ENCODE data around the gene BEND6. TPM values are rescaled to one million over a fixed set of nuclear protein-coding genes. Genes with fewer than 3 reads are reported as not detected.
"Not testable (repeated sequence)": the region's sequence is repeated elsewhere in the genome, so short reads cannot be mapped to it uniquely, and the experiment has no call there.

Gene BEND6
- total RNA-seq, 2 experiments from 2014 or later: not detected

- no peak overlapping the region for H3K27ac Mint-ChIP-seq
- CTCF ChIA-PET: interaction anchor here (0.5 to 3.2 kb wide), 14 partner anchors 8 to 296 kb away, joined by 3 to 46 read pairs (median 4); partner anchors contain the start of gene PRIM2
- H3K9me3 Mint-ChIP-seq: peaks cover 24% of the 10 kb centered on the region
- intact Hi-C loops (cut with micrococcal nuclease): loop anchor here (1.0 to 2.0 kb wide), 2 partner anchors 66 to 117 kb away; partner anchors contain the start of gene BEND6
- H3K36me3 Mint-ChIP-seq: peaks cover 12% of the 10 kb centered on the region
- DNase-seq: no peak
- H3K4me1 Mint-ChIP-seq (ENCODE audit: low read depth): no peaks in the 10 kb centered on the region
- H3K27me3 Mint-ChIP-seq: peaks cover 7% of the 10 kb centered on the region
- H3K4me3 Mint-ChIP-seq: no peak overlapping the region
- POLR2A ChIA-PET: no interaction called here
These were observed 66.3 kb downstream of the BEND6 start for GRCh38 chr6:57021086-57021720.

DNA sequence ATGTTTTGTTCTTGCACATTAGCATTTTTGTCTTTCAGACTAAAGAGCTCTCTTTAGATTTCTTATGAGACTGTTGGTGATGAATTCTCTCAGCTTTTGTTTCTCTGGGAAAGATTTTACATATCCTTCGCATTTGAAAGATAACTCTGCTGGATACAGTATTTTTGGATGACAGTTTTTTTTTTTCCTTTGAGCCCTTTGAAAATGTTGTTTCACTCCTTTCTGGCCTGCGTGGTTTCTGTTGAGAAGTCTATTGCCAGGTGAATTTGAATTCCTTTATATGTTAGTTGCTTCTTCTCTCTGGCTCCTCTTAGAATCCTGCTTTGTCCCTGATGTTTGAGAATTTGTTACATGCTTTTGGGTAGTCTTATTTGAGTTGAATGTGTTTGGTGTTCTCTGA, 69.4 kb downstream of the BEND6 start:
- no peaks in the 10 kb centered on the region for H3K4me1 Mint-ChIP-seq (ENCODE audit: low read depth)
- ChIA-PET CTCF (interaction anchor here (0.8 to 2.1 kb wide), 2 partner anchors 120 to 122 kb away, joined by 4 to 10 read pairs; no protein-coding TSS in a partner anchor), POLR2A (no interaction called here)
- H3K27me3 Mint-ChIP-seq: peaks cover 12% of the 10 kb centered on the region
- no peak overlapping the region for H3K27ac Mint-ChIP-seq
- no peak for DNase-seq
- intact Hi-C loops (cut with micrococcal nuclease): no loop called here
- no peak overlapping the region for H3K4me3 Mint-ChIP-seq
- H3K9me3 Mint-ChIP-seq: peaks cover 24% of the 10 kb centered on the region
- H3K36me3 Mint-ChIP-seq: peaks cover 12% of the 10 kb centered on the region

- Mint-ChIP-seq H3K36me3 (peaks cover 12% of the 10 kb centered on the region), H3K27me3 (peaks cover 12% of the 10 kb centered on the region), H3K4me3 (no peak overlapping the region), H3K9me3 (peaks cover 24% of the 10 kb centered on the region), H3K27ac (no peak overlapping the region), H3K4me1 (ENCODE audit: low read depth) (no peaks in the 10 kb centered on the region)
- ChIA-PET CTCF (interaction anchor here (2.1 kb wide), 1 partner anchor 122 kb away, joined by 10 read pairs; no protein-coding TSS in a partner anchor), POLR2A (no interaction called here)
- DNase-seq: no peak
- intact Hi-C loops (cut with micrococcal nuclease): no loop called here
These were observed 69.9 kb downstream of the BEND6 start for GRCh38 chr6:57024775-57025174.

DNA sequence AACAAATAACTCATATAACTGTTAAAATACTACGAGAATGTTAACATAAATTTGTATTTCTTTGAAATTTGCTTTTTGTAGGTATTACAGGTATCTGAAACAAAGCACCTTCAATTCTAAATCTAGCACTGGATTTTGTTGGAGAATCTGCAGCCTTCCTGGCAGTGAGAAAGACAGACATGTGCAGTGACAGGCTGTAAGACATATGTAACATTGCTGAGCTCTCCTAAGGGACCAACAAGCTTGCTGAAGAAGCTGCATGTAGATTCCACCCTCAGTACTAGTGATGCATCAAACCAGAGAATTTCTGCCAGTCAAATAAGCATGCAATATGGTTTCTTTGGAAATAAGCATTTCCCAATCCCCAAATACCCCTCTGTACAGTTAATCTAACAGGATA, 71.1 kb downstream of the BEND6 start:
- Mint-ChIP-seq H3K27ac (no peak overlapping the region), H3K36me3 (peaks cover 12% of the 10 kb centered on the region), H3K9me3 (peaks cover 24% of the 10 kb centered on the region), H3K27me3 (peaks cover 12% of the 10 kb centered on the region), H3K4me1 (ENCODE audit: low read depth) (no peaks in the 10 kb centered on the region), H3K4me3 (no peak overlapping the region)
- CTCF ChIA-PET: interaction anchor here (1.4 kb wide), 1 partner anchor 125 kb away, joined by 3 read pairs; no protein-coding TSS in a partner anchor
- DNase-seq: no peak
- POLR2A ChIA-PET: interaction anchor here (0.6 kb wide), 1 partner anchor 213 kb away, joined by 3 read pairs; no protein-coding TSS in a partner anchor
- intact Hi-C loops (cut with micrococcal nuclease): no loop called here

DNA sequence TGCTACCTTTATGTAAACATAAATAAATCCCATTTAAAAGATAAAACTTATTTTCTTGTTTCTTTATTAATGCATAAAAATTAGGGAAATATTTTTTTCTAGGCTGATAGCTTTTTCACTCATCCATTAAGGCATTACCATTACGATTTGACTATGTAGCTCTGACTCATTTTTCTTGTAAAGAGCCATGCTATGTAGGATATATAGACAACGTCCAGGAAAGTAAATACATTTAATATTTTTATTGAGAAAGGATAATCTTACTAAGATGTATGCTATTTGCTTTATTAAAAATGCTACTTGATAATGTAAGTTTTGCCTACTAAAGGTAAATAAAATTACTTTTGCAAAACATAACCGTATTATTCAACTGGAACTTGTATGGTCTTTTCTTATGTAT, 72.4 kb downstream of the BEND6 start:
- Mint-ChIP-seq H3K4me1 (ENCODE audit: low read depth) (no peaks in the 10 kb centered on the region), H3K27ac (no peak overlapping the region), H3K4me3 (no peak overlapping the region), H3K27me3 (peaks cover 12% of the 10 kb centered on the region), H3K9me3 (peaks cover 24% of the 10 kb centered on the region), H3K36me3 (peaks cover 12% of the 10 kb centered on the region)
- POLR2A ChIA-PET: no interaction called here
- DNase-seq: no peak
- CTCF ChIA-PET: no interaction called here
- intact Hi-C loops (cut with micrococcal nuclease): no loop called here

DNA sequence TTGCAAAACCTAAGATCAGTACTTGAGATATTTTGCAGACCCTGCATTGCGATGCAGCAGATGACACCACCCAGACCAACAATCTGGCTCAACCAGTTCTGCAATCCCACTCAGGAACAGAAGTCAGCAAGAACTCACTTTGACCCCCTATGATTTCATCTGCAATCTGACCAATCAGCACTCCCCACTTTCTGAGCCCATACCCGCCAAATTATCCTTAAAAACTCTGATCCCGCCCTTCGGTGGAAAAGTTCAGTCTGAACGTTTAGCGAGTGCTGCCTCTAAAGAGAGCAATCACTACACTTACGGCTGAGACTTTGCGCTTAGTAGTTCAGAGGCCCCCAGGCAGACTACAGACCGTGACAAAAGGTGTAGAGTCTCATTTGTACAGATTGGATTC, 74.3 kb downstream of the BEND6 start:
- intact Hi-C loops (cut with micrococcal nuclease): no loop called here
- Mint-ChIP-seq H3K27me3 (peaks cover 12% of the 10 kb centered on the region), H3K4me3 (no peak overlapping the region), H3K9me3 (peaks cover 16% of the 10 kb centered on the region), H3K36me3 (peaks cover 12% of the 10 kb centered on the region), H3K4me1 (ENCODE audit: low read depth) (no peaks in the 10 kb centered on the region), H3K27ac (no peak overlapping the region)
- no peak for DNase-seq
- ChIA-PET POLR2A (no interaction called here), CTCF (interaction anchor here (1.7 kb wide), 1 partner anchor 8 kb away, joined by 5 read pairs; no protein-coding TSS in a partner anchor)

DNA sequence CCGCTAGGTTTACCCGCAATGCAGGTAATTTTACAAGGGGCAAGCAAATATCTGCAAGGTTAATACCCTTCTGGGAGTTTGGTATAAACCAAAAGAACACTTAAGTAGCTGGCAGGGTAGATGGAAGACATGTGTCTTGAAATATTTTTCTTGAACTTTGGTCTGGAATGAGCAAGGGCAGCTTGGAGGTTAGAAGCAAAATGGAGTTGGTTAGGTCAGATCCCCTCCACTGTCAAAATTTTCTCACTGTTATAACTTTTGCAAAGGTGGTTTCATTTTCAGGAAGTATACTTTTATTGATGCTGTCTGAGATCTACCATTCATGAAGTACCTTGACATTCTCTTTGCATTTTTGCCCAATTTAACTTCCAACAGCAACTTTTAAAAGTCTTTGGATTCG, 78.3 kb downstream of the BEND6 start:
- H3K4me3 Mint-ChIP-seq: no peak overlapping the region
- H3K27ac Mint-ChIP-seq: no peak overlapping the region
- no peak for DNase-seq
- peaks cover 17% of the 10 kb centered on the region for H3K27me3 Mint-ChIP-seq
- CTCF ChIA-PET: no interaction called here
- H3K4me1 Mint-ChIP-seq (ENCODE audit: low read depth): no peaks in the 10 kb centered on the region
- POLR2A ChIA-PET: no interaction called here
- intact Hi-C loops (cut with micrococcal nuclease): no loop called here
- no peaks in the 10 kb centered on the region for H3K9me3 Mint-ChIP-seq
- no peaks in the 10 kb centered on the region for H3K36me3 Mint-ChIP-seq

DNA sequence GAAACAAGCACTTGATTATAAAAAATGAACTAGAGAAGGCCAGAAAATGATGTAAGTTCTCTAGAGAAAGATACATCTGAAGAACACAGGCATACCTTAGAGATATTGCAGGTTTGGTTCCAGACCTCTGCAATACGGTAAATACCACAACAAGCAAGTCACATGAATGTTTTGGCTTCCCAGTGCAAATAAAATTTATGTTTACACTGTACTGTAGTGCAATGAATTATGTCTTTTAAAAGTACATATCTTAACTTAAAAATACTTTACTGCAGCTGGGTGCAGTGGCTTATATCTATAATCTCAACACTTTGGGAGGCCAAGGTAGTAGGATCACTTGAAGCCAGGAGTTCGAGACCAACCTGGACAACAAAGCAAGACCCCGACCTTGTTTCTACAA, 80.6 kb downstream of the BEND6 start:
- ChIA-PET CTCF (interaction anchor here (1.0 to 1.5 kb wide), 2 partner anchors 133 to 282 kb away, joined by 4 to 6 read pairs; partner anchors contain the start of gene PRIM2), POLR2A (no interaction called here)
- intact Hi-C loops (cut with micrococcal nuclease): no loop called here
- Mint-ChIP-seq H3K27me3 (peaks cover 23% of the 10 kb centered on the region), H3K36me3 (no peaks in the 10 kb centered on the region), H3K4me3 (no peak overlapping the region), H3K4me1 (ENCODE audit: low read depth) (no peaks in the 10 kb centered on the region), H3K9me3 (no peaks in the 10 kb centered on the region), H3K27ac (no peak overlapping the region)
- no peak for DNase-seq

DNA sequence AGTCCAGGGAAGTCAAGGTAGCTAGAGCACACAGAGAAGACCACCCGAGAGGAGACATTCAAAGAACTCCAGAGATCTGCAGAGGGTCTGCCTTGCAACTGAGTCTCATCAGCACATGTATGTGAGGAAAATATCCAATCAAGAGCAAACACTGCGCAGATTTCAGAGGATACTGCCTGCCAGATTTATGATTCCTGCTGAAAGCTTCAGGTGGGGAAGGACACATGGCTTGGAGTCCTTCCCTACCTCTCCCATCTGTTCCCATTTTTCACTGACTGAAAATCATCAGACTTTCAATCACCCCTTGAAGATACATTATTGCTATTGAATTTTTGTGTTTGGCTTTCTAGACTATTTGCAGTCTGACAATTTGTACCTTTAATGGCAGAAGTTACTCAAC, 84.0 kb downstream of the BEND6 start:
- ChIA-PET CTCF (interaction anchor here (0.6 to 1.6 kb wide), 2 partner anchors 135 to 891 kb away, joined by 4 to 5 read pairs; no protein-coding TSS in a partner anchor), POLR2A (no interaction called here)
- Mint-ChIP-seq H3K9me3 (no peaks in the 10 kb centered on the region), H3K4me3 (no peak overlapping the region), H3K4me1 (ENCODE audit: low read depth) (no peaks in the 10 kb centered on the region), H3K27me3 (peaks cover 38% of the 10 kb centered on the region), H3K36me3 (no peaks in the 10 kb centered on the region), H3K27ac (no peak overlapping the region)
- intact Hi-C loops (cut with micrococcal nuclease): no loop called here
- no peak for DNase-seq

DNA sequence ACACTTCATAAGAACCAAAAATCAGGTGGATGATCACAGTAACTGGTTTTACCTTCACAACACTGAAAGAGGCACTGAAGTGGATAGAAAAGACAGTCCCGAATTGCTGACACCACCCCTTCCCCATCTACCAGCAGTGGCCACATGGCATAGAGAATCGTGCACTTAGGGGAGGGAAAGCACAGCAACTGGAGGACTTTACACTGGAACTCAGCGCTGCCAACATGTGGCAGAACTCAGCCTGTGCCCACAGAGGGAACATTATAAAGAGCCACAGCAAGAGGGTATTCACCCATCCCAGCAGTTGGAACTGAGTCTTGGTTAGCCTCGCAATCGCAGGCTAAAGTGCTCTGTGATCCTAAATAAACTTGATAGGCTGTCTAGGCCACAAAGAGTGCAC, 85.1 kb downstream of the BEND6 start:
- no peak for DNase-seq
- Mint-ChIP-seq H3K27me3 (peaks cover 41% of the 10 kb centered on the region), H3K36me3 (no peaks in the 10 kb centered on the region), H3K4me3 (no peak overlapping the region), H3K4me1 (ENCODE audit: low read depth) (no peaks in the 10 kb centered on the region), H3K27ac (no peak overlapping the region), H3K9me3 (no peaks in the 10 kb centered on the region)
- intact Hi-C loops (cut with micrococcal nuclease): no loop called here
- POLR2A ChIA-PET: no interaction called here
- CTCF ChIA-PET: interaction anchor here (1.6 kb wide), 1 partner anchor 136 kb away, joined by 5 read pairs; no protein-coding TSS in a partner anchor

DNA sequence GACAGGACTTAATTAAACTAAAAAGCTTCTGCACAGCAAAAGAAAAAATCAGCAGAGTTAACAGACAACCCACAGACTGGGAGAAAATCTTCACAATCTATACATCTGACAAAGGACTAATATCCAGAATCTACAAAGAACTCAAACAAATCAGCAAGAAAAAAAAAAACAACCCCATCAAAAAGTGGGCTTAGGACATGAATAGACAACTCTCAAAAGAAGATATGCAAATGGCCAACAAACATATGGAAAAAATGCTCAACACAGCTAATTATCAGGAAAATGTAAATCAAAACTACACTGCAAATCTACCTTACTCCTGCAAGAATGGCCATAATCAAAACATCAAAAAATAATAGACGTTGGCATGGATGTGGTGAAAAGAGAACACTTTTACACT, 89.2 kb downstream of the BEND6 start:
- peaks cover 14% of the 10 kb centered on the region for H3K4me1 Mint-ChIP-seq (ENCODE audit: low read depth)
- H3K36me3 Mint-ChIP-seq; H3K27ac Mint-ChIP-seq; POLR2A ChIA-PET; DNase-seq; H3K9me3 Mint-ChIP-seq; H3K4me3 Mint-ChIP-seq; intact Hi-C loops (cut with micrococcal nuclease): not testable (repeated sequence)
- CTCF ChIA-PET: interaction anchor here (1.1 kb wide), 1 partner anchor 273 kb away, joined by 3 read pairs; the partner anchor contains the start of gene PRIM2
- peaks cover 27% of the 10 kb centered on the region for H3K27me3 Mint-ChIP-seq

DNA sequence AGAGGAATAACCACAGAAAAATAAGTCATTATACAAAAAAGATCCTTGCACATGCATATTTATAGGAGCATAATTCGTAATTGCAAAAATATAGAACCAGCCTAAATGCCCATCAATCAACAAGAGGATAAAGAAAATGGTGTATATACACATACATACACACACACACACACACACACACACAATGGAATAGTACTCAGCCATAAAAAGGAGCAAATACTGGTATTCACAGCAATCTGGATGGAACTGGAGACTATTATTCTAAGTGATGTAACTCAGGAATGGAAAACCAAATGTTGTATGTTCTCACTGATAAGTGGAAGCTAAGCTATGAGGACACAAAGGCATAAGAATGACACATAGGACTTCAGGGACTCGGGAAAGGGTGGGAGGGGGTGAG, 89.7 kb downstream of the BEND6 start:
- peaks cover 18% of the 10 kb centered on the region for H3K4me1 Mint-ChIP-seq (ENCODE audit: low read depth)
- DNase-seq: no peak
- no peak overlapping the region for H3K4me3 Mint-ChIP-seq
- ChIA-PET CTCF (interaction anchor here (1.1 kb wide), 1 partner anchor 272 kb away, joined by 3 read pairs; the partner anchor contains the start of gene PRIM2), POLR2A (no interaction called here)
- no peak overlapping the region for H3K27ac Mint-ChIP-seq
- peaks cover 25% of the 10 kb centered on the region for H3K27me3 Mint-ChIP-seq
- intact Hi-C loops (cut with micrococcal nuclease): no loop called here
- no peaks in the 10 kb centered on the region for H3K9me3 Mint-ChIP-seq
- peaks cover 12% of the 10 kb centered on the region for H3K36me3 Mint-ChIP-seq
